ENCODE measurements around the gene STK39.

STK39 gene

DNA sequence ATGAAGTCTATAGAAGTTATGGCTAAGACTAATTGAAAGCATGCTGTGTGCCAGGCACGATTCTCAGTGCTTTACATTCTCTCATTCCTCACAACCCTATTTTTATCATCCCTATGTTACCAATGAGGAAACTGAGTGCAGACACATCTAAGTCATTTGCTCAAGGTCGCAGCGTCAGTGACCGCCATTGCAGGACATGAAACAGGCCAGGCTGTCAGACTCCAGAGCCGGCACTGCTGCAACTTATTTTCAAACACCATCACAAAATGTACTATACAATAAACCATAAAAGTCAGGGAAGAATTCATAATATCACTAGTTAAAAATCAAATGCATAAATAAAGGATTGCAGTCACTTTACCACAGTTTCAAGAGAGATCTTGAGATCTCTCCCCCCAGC is 5.6 kb downstream of the STK39 start:
- DNase-seq (ENCODE audit: low read depth) = no peak

GRCh38 chr2:168241208-168241607 is 6.2 kb downstream of the STK39 start:
- no peak for DNase-seq (ENCODE audit: low read depth)

DNA sequence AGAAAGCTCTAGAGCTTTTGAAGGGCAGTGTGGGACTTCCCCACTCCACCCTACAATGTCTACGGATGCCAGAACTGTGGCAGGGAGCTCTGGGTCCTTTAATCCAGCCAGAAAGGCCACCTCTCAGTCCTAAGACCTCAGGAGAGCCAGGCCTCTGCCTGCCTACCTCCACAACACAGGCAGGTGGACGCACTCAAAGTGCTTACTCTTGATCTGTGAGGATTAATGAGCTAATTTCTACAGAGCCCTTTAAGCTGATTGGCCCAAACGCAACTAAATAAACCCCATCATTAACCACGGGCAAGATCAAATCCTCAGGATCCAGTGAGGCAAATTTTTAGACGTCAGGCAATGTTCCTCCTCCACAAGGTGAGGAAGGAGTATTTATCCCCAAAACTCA is 8.1 kb downstream of the STK39 start:
- DNase-seq (ENCODE audit: low read depth) = no peak

DNA sequence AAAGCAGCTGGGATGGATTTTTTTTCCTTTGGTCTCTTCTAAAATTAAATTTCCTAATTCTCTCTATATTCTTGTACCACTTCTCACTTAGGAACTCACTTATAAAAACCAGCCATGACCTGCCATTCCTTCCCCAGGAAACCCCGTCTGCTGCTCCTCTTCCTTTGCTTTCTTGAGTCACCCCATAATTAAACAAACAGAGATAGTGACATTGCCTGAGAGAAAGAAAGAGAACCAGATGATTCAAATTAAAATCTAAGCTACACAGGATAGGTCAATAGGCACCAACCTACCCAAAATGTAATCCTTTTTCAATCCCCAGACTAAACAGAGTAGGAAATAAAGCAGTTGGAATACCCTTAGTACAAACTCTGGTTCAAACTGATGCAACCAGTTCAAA is 9.7 kb downstream of the STK39 start:
- no peak for DNase-seq (ENCODE audit: low read depth)

DNA sequence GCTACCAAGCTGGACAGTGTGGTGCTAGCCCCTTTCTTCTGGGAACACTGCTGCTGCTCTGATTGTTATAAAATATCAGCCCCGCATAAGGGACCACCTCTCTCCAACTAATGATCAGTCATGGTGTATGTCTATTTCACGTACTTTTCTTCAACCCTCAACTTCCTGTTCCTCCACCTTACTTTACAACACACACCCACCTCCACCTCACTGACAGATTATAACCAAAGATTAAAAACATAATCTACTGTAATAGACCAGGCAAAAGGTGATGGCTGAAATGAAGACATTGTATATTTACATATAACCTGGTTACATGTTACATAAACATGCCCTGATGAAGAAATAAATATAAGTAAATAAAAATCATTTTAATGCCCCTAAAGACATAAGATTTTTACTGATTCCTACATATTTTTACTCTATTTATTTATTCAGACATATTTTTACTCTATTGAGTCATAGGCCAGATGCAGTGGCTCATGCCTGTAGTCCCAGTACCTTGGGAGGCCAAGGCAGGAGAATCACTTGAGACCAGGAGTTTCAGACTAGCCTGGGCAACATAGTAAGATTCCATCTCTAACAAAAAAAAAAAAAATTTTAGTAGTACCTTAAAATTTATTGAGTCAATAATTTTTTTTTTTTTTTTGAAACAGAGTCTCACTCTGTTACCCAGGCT is 12.8 kb downstream of the STK39 start:
- no peak for DNase-seq (ENCODE audit: low read depth)

DNA sequence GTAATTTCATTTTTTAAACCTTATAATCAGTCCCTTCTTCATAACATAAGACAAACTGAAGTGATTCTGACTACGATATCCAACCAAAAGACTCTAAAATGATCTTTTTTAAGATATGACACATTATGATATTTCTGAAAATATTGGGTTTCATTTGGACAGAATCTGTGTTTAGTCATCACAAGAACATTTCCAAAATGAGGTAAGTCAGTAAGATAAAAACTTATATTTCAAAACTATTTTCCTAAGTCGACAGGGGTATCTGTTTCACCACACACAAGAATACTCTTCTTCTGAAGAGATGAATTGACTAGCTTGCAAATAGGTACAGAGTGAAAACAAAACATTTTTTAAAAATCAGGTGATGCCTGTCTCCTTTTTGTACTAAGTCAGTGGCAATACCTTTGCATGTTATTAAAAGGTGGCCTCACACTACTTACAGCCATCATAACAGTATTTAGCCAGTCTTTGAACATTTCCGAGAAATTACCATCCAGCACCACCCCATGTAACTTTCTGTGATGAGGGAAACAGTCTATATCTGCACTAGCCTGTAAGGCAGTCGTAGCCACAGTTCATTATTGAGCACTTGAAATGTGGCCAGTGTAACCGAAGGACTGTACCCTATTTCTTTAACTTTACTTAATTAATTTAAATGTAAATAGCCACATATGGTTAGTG is 13.5 kb downstream of the STK39 start:
- DNase-seq (ENCODE audit: low read depth) = no peak

DNA sequence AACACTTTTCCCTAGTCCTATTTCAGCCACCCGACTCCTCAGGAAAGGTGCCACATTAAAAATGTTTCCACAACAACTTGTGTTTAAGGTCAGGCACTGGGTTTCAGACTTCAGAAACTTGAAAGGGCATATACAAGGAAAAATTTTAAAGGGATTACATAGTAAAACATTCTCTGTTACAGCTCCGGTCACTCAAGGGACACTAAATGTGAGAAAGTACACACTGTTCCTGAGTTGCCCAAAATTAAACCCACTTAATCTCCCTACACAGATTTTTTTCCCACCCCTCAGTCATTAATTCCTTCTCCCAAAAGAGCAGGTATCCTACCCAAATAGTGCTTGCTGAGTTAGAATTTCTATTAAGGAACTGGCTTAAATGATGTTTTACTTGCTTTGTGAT is 14.2 kb downstream of the STK39 start:
- DNase-seq (ENCODE audit: low read depth) = no peak

DNA sequence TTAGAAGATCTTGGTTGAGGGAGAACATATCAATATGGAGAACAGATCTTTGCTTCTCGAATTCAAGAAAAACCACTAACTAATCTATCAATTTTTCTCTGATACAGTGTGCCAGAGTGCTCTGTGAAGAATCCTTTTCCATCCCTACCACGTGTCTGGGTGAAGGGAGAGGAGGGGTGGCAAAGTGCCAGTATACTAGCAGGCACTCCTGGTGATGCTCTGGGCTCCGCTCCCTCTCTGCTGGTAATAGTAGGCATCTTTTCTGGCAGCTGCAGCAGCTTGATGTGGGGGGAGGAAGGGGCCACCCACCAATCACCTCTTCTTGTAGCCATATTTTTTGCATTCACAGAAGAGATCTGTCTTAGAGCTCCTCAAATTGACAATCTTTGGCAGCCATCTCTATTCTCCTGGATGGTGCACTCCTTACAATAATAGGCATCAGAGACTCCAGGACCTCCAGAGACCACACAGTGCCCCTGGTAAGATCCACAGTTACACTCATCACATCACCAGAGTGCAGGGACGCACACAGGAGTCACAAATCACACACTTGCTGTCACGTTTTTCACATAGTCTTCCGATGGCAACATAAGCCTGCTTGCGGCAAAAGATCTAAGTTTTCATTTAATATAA is 15.7 kb downstream of the STK39 start:
- no peak for DNase-seq (ENCODE audit: low read depth)

DNA sequence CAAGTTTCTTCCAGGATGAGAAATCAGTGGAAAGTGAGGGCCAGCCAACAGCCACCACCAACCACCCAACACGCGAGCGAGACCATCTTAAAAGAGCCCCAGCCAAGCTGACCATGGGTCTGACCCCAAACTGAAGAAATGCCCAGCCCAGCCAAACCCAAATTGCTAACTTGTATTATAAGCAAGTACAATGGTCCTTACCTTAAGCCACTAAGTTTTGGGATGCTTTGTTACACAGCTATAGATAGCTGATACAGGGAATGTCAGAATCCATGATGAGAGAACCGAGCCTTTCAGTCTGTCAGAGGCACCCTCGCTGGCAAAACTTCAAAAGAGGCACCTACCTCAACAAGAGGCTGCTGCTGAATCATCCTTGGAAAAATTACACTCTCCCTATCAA is 17.0 kb downstream of the STK39 start:
- DNase-seq (ENCODE audit: low read depth) = no peak

- DNase-seq (ENCODE audit: low read depth) = no peak
Observed at GRCh38 chr2:168224346-168224745, 23.0 kb downstream of the STK39 start.

DNA sequence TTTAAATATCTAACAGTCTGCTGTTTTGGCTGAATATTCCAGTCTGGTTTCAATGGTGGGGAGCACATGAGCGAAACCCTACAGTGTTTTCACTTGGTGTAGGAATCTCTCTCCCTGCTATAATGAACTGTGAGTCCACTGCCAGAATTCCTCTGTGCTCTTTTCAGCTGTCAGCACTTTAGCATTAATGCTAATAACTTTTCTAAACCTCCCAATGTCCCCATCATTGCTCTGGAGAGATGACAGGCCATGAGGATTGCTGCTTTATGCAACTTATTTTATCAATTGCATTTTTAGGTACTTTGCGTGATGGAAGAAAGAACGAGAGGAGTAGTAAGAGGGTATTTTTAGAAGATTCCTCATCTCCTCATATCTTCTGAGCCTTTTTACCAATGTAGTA is 25.3 kb downstream of the STK39 start:
- DNase-seq (ENCODE audit: low read depth) = no peak

DNA sequence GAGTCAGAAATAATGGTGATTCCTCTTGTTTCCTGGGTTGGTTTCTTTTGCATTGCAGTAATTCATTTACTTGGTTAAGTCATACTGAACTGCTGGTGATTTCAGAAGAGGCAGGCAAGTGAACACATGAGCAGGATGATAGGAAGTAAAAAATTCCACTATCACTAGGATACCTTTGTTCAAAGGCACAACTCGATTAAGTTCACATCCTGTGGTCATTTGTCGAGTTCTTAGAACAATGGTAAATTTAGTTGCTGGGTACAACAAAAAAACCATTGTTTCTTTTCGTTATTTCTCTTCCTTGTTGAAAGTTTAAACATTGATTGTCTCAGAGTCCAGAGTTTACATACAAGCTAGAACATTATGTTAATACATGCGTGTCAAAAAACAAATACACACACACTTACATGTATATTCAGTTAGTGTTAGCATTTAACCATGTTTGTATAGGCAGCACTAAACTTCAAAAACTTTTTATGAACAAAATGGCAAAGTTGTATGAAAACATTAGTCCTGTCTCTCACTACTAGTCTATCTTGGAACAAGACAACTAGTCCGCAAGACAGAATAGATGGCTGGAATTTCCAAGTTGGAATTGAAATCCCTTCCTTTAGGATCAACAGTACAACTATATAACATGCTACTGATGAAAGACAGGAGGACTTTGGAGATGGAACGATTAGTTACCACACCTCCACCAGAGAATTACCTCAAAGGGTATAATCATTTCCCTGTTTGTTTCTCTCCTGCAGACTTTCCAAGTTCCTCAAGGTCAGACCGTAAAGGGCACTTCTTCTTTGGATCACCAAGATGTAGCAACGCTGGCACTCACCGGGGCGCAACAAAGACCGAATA is 26.2 kb downstream of the STK39 start:
- DNase-seq (ENCODE audit: low read depth) = no peak

DNA sequence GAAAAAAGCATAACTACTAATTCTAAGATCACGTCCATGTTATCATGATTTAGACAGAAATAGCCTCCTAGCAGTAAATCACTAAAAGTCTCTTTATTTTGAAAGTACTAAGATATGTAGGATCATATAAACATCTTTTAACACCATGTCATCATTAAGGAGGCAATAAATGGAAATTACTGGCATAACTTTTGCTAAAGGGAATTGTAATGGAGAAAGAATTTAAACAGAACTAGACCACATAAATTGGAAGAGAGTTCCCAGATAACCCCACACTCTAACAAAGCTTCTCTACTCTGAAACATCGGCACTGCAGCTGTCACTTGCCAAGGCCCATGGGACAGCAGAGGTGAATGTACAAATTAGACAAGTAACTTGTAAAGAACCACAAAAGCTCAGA is 29.5 kb downstream of the STK39 start:
- no peak for DNase-seq (ENCODE audit: low read depth)

DNA sequence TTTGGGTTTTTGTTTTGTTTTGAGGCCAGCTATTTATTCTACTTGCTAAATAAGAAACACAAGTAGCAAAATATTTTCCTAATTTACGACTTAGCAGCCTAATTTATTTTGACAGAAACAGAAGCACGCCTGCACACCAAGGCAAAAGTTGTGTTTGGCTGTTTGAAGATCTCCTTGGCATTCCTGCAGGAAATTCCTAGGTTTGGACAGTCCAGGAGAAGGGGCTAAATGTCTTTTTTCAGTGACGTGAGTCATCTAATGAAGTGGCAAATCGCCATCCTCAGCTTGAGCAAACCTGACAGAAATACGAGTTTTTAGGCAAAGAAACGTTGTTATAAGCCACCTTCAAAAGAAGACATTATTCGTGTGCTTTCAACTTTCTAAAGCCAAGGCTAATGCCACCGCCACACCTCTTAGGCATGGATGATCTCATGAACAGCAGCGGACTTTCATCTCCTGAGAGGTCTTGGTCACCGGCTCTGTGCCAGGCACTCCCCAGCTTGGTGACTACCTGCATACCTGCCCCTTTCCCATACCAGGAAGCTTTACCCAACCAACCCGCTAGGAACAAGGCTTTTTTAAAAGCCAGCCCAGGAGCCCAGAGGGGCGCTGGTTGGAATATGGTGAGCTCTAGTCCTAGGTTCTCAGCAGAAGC is 30.9 kb downstream of the STK39 start:
- no peak for DNase-seq (ENCODE audit: low read depth)

DNA sequence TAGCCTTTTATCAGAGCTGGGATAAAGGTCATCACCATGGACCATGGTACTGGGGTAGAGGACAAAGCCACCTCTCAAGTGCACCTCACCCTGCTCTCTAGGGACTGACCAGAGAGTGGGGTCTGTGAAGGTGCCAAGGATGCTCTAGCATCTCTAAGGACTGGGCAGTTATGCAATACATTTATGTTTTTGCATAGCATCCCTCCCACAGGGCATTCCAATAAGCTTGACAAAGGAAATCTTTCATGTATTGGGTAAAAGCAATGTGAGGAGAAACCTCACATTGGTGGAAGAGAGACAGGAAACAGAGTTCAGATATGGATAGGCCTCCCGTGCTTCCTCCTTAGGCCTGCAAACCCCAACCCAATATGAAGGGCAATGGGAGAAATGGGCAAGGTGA is 31.6 kb downstream of the STK39 start:
- DNase-seq (ENCODE audit: low read depth) = no peak

- DNase-seq (ENCODE audit: low read depth) = no peak
Observed at GRCh38 chr2:168212866-168213265, 34.5 kb downstream of the STK39 start.

GRCh38 chr2:168212167-168212566 is 35.2 kb downstream of the STK39 start:
- DNase-seq (ENCODE audit: low read depth) = no peak

DNA sequence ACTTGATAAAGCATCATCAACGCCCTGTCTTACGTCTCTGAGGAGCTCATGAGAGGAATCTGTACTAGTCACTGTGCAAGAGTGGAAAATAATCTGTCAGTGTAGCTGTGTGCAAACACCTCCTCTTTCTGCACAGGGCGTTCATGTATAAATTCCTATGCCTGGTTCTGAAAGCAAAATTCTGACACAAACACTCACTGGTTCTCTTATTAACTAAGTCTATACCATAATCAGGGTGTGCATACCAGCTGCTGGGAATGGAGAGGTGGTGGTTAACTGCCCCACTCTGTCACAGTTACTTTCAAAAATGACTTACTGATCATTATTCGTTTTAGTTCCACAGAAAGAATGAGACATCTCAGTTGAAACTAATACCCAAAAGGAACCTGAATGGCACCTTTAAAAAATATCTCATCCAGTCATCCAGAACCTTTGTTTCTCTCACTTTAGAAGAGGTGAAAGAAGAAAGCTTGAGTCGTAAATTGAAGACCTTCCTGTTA is 35.7 kb downstream of the STK39 start:
- no peak for DNase-seq (ENCODE audit: low read depth)

DNA sequence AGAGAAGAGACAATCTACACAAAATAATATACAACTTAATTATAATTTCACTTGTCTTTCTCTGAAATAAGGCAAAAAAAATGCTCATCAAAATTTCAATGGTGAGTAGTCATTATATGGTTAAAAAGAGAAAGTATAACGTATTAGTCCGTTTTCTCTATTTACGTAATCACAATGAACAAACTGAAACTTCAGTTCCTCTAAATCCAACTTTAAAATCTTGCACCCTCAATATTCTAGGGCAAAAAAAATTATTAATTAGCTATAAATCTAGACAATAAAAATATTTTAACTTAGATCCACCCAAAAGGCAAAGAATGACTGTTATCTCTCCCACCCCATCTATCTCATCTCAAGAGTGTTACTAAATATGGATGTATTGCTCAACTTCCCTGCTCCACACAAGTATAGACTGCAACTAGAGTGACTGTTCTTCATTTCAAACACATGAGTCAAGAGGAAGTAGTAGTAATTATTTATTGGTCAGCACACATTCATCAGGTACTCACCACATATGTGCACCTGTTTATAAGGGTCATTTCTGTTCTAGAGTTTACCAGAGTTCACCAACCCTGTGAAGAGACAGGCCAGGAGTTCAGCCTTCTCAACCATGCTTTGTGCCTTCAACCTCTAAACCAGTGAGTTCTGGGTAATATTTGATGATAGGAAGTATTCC is 36.4 kb downstream of the STK39 start:
- DNase-seq (ENCODE audit: low read depth) = peak; percentile 94

- no peak for DNase-seq (ENCODE audit: low read depth)
Observed at GRCh38 chr2:168210216-168210894, 37.0 kb downstream of the STK39 start.

DNA sequence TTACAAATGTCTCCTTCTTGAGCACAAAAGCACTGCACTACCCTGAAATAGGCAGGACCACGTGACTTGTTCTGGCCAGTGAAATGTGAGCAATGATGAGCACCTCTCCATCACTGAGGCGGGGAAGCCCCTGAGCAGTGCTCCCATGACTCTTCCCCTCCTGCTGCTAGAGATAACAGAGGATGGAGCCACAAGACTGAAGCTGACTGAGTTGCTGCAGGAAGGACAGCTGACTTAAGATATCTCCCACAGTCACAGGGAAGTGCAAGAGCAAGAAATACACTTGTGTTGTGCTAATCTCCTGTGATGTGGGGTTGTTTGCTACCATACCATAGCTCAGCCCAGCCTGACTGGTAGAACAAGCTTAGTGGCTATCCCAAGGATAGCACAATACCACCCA is 38.7 kb downstream of the STK39 start:
- DNase-seq (ENCODE audit: low read depth) = no peak

Data from HS-5 (cell line).